K562 (cell line): Measurements from ENCODE around the gene MED28. TPM values are rescaled to one million over a fixed set of nuclear protein-coding genes. Genes with fewer than 3 reads are reported as not detected.

Experiments used
- BCOR ChIP-seq: fragments of 450-650 bp; IDR thresholded peaks from 2 replicates; pipeline ENCODE4 v1.6.1; 2016
- CBX1 ChIP-seq: sonication (generic); IDR thresholded peaks from 2 replicates; pipeline ENCODE4 v1.6.1; 2016; ENCODE audit warnings: antibody characterized with exemption, low read depth, mild to moderate bottlenecking
- CEBPG ChIP-seq, 3 experiments: fragments of 200-800 bp in 1 of 3; sonication (Bioruptor generic) in 1 of 3; sonication (generic) in 1 of 3; formaldehyde crosslinking in 1 of 3; IDR thresholded peaks in 2 of 3; conservative IDR thresholded peaks in 1 of 3; 2 replicates each; pipeline versions ENCODE4 v1.6.1 to v1.8.0; 2016 to 2022; ENCODE audit warnings: missing compliant biosample characterization in 2 of 3, missing genetic modification characterization in 2 of 3, mild to moderate bottlenecking in 1 of 3, missing genetic modification reagents in 1 of 3
- DEAF1 ChIP-seq: fragments of 450-650 bp; formaldehyde crosslinking; IDR thresholded peaks from 2 replicates; pipeline ENCODE4 v1.4.0; 2020; ENCODE audit warnings: mild to moderate bottlenecking, moderate library complexity
- E2F5 ChIP-seq: sonication (generic); formaldehyde crosslinking; IDR thresholded peaks from 2 replicates; pipeline ENCODE4 v1.8.0; 2022; ENCODE audit warnings: mild to moderate bottlenecking, missing genetic modification reagents
- HEY1 ChIP-seq: fragments of 250-450 bp; sonication (Bioruptor Pico); IDR thresholded peaks from 2 replicates; pipeline ENCODE4 v1.5.0; 2020; ENCODE audit warnings: mild to moderate bottlenecking, moderate library complexity, borderline replicate concordance
- MLX ChIP-seq, 2 experiments: fragments of 450-650 bp in 1 of 2; sonication (generic) in 1 of 2; formaldehyde crosslinking; conservative IDR thresholded peaks; 2 replicates each; pipeline versions ENCODE4 v1.4.0 to v1.8.1; 2020 to 2022; ENCODE audit warnings: mild to moderate bottlenecking in 1 of 2, missing genetic modification reagents in 1 of 2
- NR2C2 ChIP-seq, 2 experiments: fragments of 200-800 bp in 1 of 2; sonication (Bioruptor generic) in 1 of 2; sonication (generic) in 1 of 2; formaldehyde crosslinking in 1 of 2; IDR thresholded peaks; 2 replicates each; pipeline versions ENCODE4 v1.6.1 to v1.8.0; 2016 to 2022; ENCODE audit warnings: mild to moderate bottlenecking in 1 of 2, missing compliant biosample characterization in 1 of 2, missing genetic modification characterization in 1 of 2, missing genetic modification reagents in 1 of 2
- POLR2AphosphoS5 ChIP-seq: IDR thresholded peaks from 2 replicates; pipeline ENCODE4 v1.6.1; 2011; ENCODE audit warnings: mild to moderate bottlenecking, low read depth, low read length, moderate library complexity; ENCODE audit not compliant: control insufficient read depth, insufficient read depth
- PTTG1 ChIP-seq: fragments of 450-650 bp; IDR thresholded peaks from 2 replicates; pipeline ENCODE4 v1.6.1; 2016; ENCODE audit warnings: low read depth, mild to moderate bottlenecking, missing genetic modification characterization, missing compliant biosample characterization
- SPI1 ChIP-seq: IDR thresholded peaks from 2 replicates; pipeline ENCODE4 v1.6.1; 2011; ENCODE audit warnings: low read depth, low read length, control low read depth, borderline replicate concordance
- THRAP3 ChIP-seq: fragments of 450-650 bp; IDR thresholded peaks from 2 replicates; pipeline ENCODE4 v1.6.1; 2016; ENCODE audit warnings: mild to moderate bottlenecking, inconsistent platforms, borderline replicate concordance
- ZBTB2 ChIP-seq: fragments of 450-650 bp; IDR thresholded peaks from 2 replicates; pipeline ENCODE4 v1.6.1; 2016; ENCODE audit warnings: antibody characterized with exemption
- ZNF263 ChIP-seq: sonication (generic); formaldehyde crosslinking; IDR thresholded peaks from 2 replicates; pipeline ENCODE4 v1.8.0; 2022; ENCODE audit warnings: mild to moderate bottlenecking, missing genetic modification reagents, borderline replicate concordance
- ZNF395 ChIP-seq: fragments of 200-800 bp; sonication (Bioruptor generic); IDR thresholded peaks from 2 replicates; pipeline ENCODE4 v1.6.1; 2017; ENCODE audit warnings: missing genetic modification characterization, missing compliant biosample characterization
- polyA plus RNA-seq, 8 experiments: library from polyadenylated mRNA; depleted of rRNA in 4 of 8; stranded (reverse) in 5 of 8; unstranded in 3 of 8; fragments of >200 nt; fragmentation: Nextera tagmentation in 2 of 8; fragmentation: Illumina TruSeq in 1 of 8; extraction: Ambion mirVana in 2 of 8; extraction: Trizol in 1 of 8; gene quantifications; 2 replicates each; pipeline versions ENCODE4 v1.2.1 to v1.2.3, GENCODE V29; 2011 to 2014; ENCODE audit warnings: inconsistent platforms in 1 of 8, missing spikeins in 1 of 8
- total RNA-seq, 7 experiments: library from RNA; depleted of rRNA in 6 of 7; stranded (reverse); fragments of >200 nt in 6 of 7; fragmentation: Illumina TruSeq in 2 of 7; extraction: Trizol in 2 of 7; gene quantifications; 2 replicates each; pipeline versions ENCODE4 v1.2.1 to v1.2.3, GENCODE V29; 2011 to 2021; ENCODE audit warnings: low replicate concordance in 1 of 7

Gene MED28
- total and polyA plus RNA-seq, 9 of the 15 experiments (the other 6 are each of a cell fraction or from before 2014, with no cell fraction given) = 15.5 to 93.8 (median 50.5) TPM

GRCh38 chr4:17614416-17615299 lies at the start of gene MED28 (continued):
- TF ChIP-seq MLX (CRISPR knock-in tag; conservative IDR thresholded peaks at IDR 0.05) = no peak
- peak; percentile 87 for TF ChIP-seq CEBPG (CRISPR knock-in tag; IDR thresholded peaks at IDR 0.05)
- peak; percentile 72 to 94 for TF ChIP-seq CEBPG (tag; conservative IDR thresholded peaks at IDR 0.05 in 1 of 2, IDR thresholded peaks at IDR 0.05 in 1 of 2)
- peak; percentile 63; the same call in 1 of the 2 replicates for TF ChIP-seq HEY1
- TF ChIP-seq CBX1 = 0 out of 2 replicates have a peak, but pooled peaks have one; percentile 31
- TF ChIP-seq E2F5 (CRISPR knock-in tag) = no peak
- TF ChIP-seq SPI1 = peak; percentile 53; the same call in 1 of the 2 replicates
- TF ChIP-seq POLR2AphosphoS5 = peak; percentile 90
- TF ChIP-seq NR2C2 (CRISPR knock-in tag; IDR thresholded peaks at IDR 0.05) = no peak
- TF ChIP-seq NR2C2 (tag; IDR thresholded peaks at IDR 0.05) = peak; percentile 41; the same call in 1 of the 2 replicates
- TF ChIP-seq BCOR = 0 out of 2 replicates have a peak, but pooled peaks have one; percentile 15
- TF ChIP-seq ZNF263 (CRISPR knock-in tag) = peak; percentile 45; the same call in 1 of the 2 replicates
- TF ChIP-seq DEAF1 (CRISPR knock-in tag) = no peak
- TF ChIP-seq THRAP3 = no peak
- TF ChIP-seq ZNF395 (CRISPR knock-in tag) = peak; percentile 67; the same call in 1 of the 2 replicates
- TF ChIP-seq ZBTB2 = peak; percentile 94
- TF ChIP-seq PTTG1 (tag) = no peak
